Uterine smooth muscle cell (primary cell): ENCODE results near the gene GTPBP8. TPM values are rescaled to one million over a fixed set of nuclear protein-coding genes. Genes with fewer than 3 reads are reported as not detected.

Source experiments
- total RNA-seq: library from RNA; depleted of rRNA; stranded (reverse); fragments of >200 nt; gene quantifications from 2 replicates; pipeline ENCODE4 v1.2.3, GENCODE V29; 2014

The GTPBP8 gene
- 38.6 and 38.8 TPM in 2 replicates for total RNA-seq

GRCh38 chr3:112990672-112991602 is at the start of gene GTPBP8:
Gene GTPBP8 (plus strand): TSS chr3:112990984. CDS start chr3:112991000, 16 bp downstream.

GRCh38 chr3:112974894-112975293 is 15.9 kb upstream of the GTPBP8 start, which contains the start of gene CD200R1:
Gene CD200R1 (minus strand): TSS chr3:112975103. CDS start chr3:112974857, 246 bp downstream.

Other genes starting within 250 kb of the GTPBP8 start
- not detected in 2 replicates for gene CD200R1L, start 144.1 kb upstream of the GTPBP8 start, total RNA-seq
- gene CD200R1, start 15.9 kb upstream of the GTPBP8 start, total RNA-seq, result not detected in 2 replicates
- 16.6 and 21.1 TPM in 2 replicates for gene BOC, start 220.6 kb downstream of the GTPBP8 start, total RNA-seq